Hepatocyte (in vitro differentiated cells): Measurements from ENCODE around the gene IL17F.

Experiments
- CTCF ChIP-seq: fragments of 200-600 bp; sonication (generic); IDR thresholded peaks from 2 replicates; pipeline ENCODE4 v1.5.1; 2016; ENCODE audit warnings: antibody characterized with exemption, mild to moderate bottlenecking; ENCODE audit not compliant: poor library complexity
- EZH2phosphoT487 ChIP-seq: fragments of 200-600 bp; sonication (generic); IDR thresholded peaks from one replicate; pipeline ENCODE4 v1.6.1; 2018; ENCODE audit warnings: antibody characterized with exemption, mild to moderate bottlenecking, low read depth, moderate library complexity; ENCODE audit not compliant: unreplicated experiment, severe bottlenecking

DNA sequence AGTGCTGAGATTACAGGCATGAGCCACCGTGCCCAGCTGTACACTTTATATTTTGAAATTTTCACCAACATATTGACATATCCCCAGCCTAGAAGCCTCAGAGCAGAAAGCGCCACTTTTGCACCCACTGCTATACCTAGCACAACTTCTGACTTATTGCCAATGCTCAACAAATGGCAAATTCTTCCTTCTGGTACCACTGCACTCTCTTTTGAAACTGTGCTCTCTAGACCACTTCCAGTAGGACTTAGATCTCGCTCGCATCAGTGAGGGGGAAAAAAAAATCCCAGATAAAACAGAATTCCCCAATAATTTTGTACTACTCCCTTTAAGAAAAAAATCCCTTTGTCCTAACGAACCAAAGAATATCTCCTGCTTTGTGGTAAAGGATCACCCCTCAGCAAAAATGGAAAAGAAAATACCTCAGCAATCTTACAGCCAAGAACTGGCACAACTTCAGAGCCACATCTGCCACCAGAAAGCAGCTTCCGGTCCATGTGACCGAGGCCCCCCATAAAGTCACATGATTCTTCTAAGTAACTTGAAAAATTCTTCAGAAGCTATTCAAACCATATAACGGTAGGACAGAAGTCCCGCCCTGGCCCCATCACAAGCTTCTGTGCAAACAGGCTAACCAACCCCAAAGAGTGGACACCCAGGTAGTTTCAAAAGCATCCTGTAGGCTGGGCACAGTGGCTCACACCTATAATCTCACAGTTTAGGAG lies 18.5 kb upstream of the IL17F start:
- TF ChIP-seq CTCF (no peak), EZH2phosphoT487 (no peak)
